Measurements from ENCODE around the gene UBE3D.

The UBE3D gene

GRCh38 chr6:83073615-83074014, 8.0 kb upstream of the UBE3D start:
- no peak overlapping the region for H3K4me3 ChIP-seq (ENCODE audit: low read depth, low read length)
- DNase-seq (ENCODE audit: low read depth) = no peak
- TF ChIP-seq MAX (IDR thresholded peaks at IDR 0.05; ENCODE audit: low read depth, low read length) = no peak
- no peak for TF ChIP-seq CTCF (IDR thresholded peaks at IDR 0.05; ENCODE audit: low read depth, low read length)
- no peak for TF ChIP-seq MYC (IDR thresholded peaks at IDR 0.05; ENCODE audit: low read depth, low read length)
- TF ChIP-seq POLR2A (IDR thresholded peaks at IDR 0.05; ENCODE audit: extremely low read depth, insufficient read length) = no peak

- TF ChIP-seq POLR2A (IDR thresholded peaks at IDR 0.05; ENCODE audit: extremely low read depth, insufficient read length) (no peak), MAX (IDR thresholded peaks at IDR 0.05; ENCODE audit: low read depth, low read length) (no peak), MYC (IDR thresholded peaks at IDR 0.05; ENCODE audit: low read depth, low read length) (no peak), CTCF (IDR thresholded peaks at IDR 0.05; ENCODE audit: low read depth, low read length) (no peak)
- no peak overlapping the region for H3K4me3 ChIP-seq (ENCODE audit: low read depth, low read length)
- no peak for DNase-seq (ENCODE audit: low read depth)
Observed at GRCh38 chr6:83072726-83073125, 7.1 kb upstream of the UBE3D start.

GRCh38 chr6:83071707-83072106, 6.1 kb upstream of the UBE3D start:
- TF ChIP-seq MAX (IDR thresholded peaks at IDR 0.05; ENCODE audit: low read depth, low read length) = no peak
- TF ChIP-seq MYC (IDR thresholded peaks at IDR 0.05; ENCODE audit: low read depth, low read length) = no peak
- no peak overlapping the region for H3K4me3 ChIP-seq (ENCODE audit: low read depth, low read length)

GRCh38 chr6:83071023-83071422, 5.4 kb upstream of the UBE3D start:
- no peak overlapping the region for H3K4me3 ChIP-seq (ENCODE audit: low read depth, low read length)
- DNase-seq (ENCODE audit: low read depth) = peak; percentile 41
- TF ChIP-seq POLR2A (IDR thresholded peaks at IDR 0.05; ENCODE audit: extremely low read depth, insufficient read length) (no peak), MAX (IDR thresholded peaks at IDR 0.05; ENCODE audit: low read depth, low read length) (no peak), CTCF (IDR thresholded peaks at IDR 0.05; ENCODE audit: low read depth, low read length) (no peak), MYC (IDR thresholded peaks at IDR 0.05; ENCODE audit: low read depth, low read length) (no peak)

More at GRCh38 chr6:83071707-83072106, 6.1 kb upstream of the UBE3D start:
- DNase-seq (ENCODE audit: low read depth) = no peak

GRCh38 chr6:83069633-83070032, 4.0 kb upstream of the UBE3D start:
- H3K4me3 ChIP-seq (ENCODE audit: low read depth, low read length) = no peak overlapping the region
- TF ChIP-seq POLR2A (IDR thresholded peaks at IDR 0.05; ENCODE audit: extremely low read depth, insufficient read length) = no peak
- no peak for TF ChIP-seq MAX (IDR thresholded peaks at IDR 0.05; ENCODE audit: low read depth, low read length)
- no peak for TF ChIP-seq CTCF (IDR thresholded peaks at IDR 0.05; ENCODE audit: low read depth, low read length)
- no peak for TF ChIP-seq MYC (IDR thresholded peaks at IDR 0.05; ENCODE audit: low read depth, low read length)
- no peak for DNase-seq (ENCODE audit: low read depth)

- no peak for DNase-seq (ENCODE audit: low read depth)
- TF ChIP-seq MAX (IDR thresholded peaks at IDR 0.05; ENCODE audit: low read depth, low read length) = no peak
- TF ChIP-seq POLR2A (IDR thresholded peaks at IDR 0.05; ENCODE audit: extremely low read depth, insufficient read length) = no peak
- no peak for TF ChIP-seq CTCF (IDR thresholded peaks at IDR 0.05; ENCODE audit: low read depth, low read length)
- no peak for TF ChIP-seq MYC (IDR thresholded peaks at IDR 0.05; ENCODE audit: low read depth, low read length)
- peak overlapping the region; percentile 80 for H3K4me3 ChIP-seq (ENCODE audit: low read depth, low read length)
Observed at GRCh38 chr6:83068616-83069015, 3.0 kb upstream of the UBE3D start.
